Stimulated activated CD4-positive, alpha-beta T cell treated with anti-CD3 and anti-CD28 coated beads, Interleukin-12 subunit alpha, Interleukin-12 subunit beta, amount 100 ng/mL, for 48 hours (primary cell): ENCODE results near the gene KCNN4.

Experiments used
- DNase-seq, 3 donors: peaks; one replicate each; pipeline ENCODE4 v3.0.0-alpha.2; 2020; ENCODE audit warnings: low read depth in 2 of 3, low spot score in 1 of 3

The KCNN4 gene

GRCh38 chr19:43749898-43750297 is 30.9 kb downstream of the KCNN4 start:
- no peak for DNase-seq

- no peak for DNase-seq
These were observed 31.6 kb downstream of the KCNN4 start for GRCh38 chr19:43749152-43749551.

GRCh38 chr19:43748685-43749084 is 32.1 kb downstream of the KCNN4 start:
- DNase-seq = no peak

- DNase-seq = no peak
These were observed 32.6 kb downstream of the KCNN4 start for GRCh38 chr19:43748205-43748594.

GRCh38 chr19:43747557-43748204 is 33.1 kb downstream of the KCNN4 start:
- no peak for DNase-seq

GRCh38 chr19:43743059-43743458 is 37.7 kb downstream of the KCNN4 start:
- DNase-seq = no peak

- no peak for DNase-seq
These were observed 39.5 kb downstream of the KCNN4 start for GRCh38 chr19:43741075-43741825.

GRCh38 chr19:43739439-43740235 is 41.1 kb downstream of the KCNN4 start:
- DNase-seq = no peak

- DNase-seq = no peak
These were observed 42.0 kb downstream of the KCNN4 start for GRCh38 chr19:43738780-43739211.

- DNase-seq = no peak
These were observed 44.8 kb downstream of the KCNN4 start for GRCh38 chr19:43735957-43736356.

GRCh38 chr19:43735013-43735412 is 45.8 kb downstream of the KCNN4 start:
- no peak for DNase-seq

- no peak for DNase-seq
These were observed 48.9 kb downstream of the KCNN4 start for GRCh38 chr19:43731846-43732245.

- DNase-seq = no peak
These were observed 49.4 kb downstream of the KCNN4 start for GRCh38 chr19:43731346-43731745.

GRCh38 chr19:43729919-43730318 is 50.9 kb downstream of the KCNN4 start:
- no peak for DNase-seq

- DNase-seq = no peak
These were observed 53.2 kb downstream of the KCNN4 start for GRCh38 chr19:43727593-43727853.

- DNase-seq = no peak
These were observed 53.8 kb downstream of the KCNN4 start for GRCh38 chr19:43726736-43727592.

GRCh38 chr19:43725468-43725867 is 55.3 kb downstream of the KCNN4 start:
- no peak for DNase-seq

- no peak for DNase-seq
These were observed 55.9 kb downstream of the KCNN4 start for GRCh38 chr19:43724896-43725295.

GRCh38 chr19:43723588-43723987 is 57.2 kb downstream of the KCNN4 start:
- no peak for DNase-seq

GRCh38 chr19:43721469-43722048 is 59.2 kb downstream of the KCNN4 start:
- no peak for DNase-seq

- DNase-seq = no peak
These were observed 59.8 kb downstream of the KCNN4 start for GRCh38 chr19:43720936-43721335.
